IPS-NIHi11 (cell line): ENCODE measurements around the gene CAMTA1.

Source experiments
- DNase-seq: peaks from one replicate; pipeline ENCODE4 v3.0.0; 2012; ENCODE audit warnings: mixed read lengths, low spot score

Gene CAMTA1

GRCh38 chr1:6850537-6850936 is 65.3 kb downstream of the CAMTA1 start:
- no peak for DNase-seq

GRCh38 chr1:6852136-6852890 is 67.1 kb downstream of the CAMTA1 start:
- DNase-seq: no peak

DNA sequence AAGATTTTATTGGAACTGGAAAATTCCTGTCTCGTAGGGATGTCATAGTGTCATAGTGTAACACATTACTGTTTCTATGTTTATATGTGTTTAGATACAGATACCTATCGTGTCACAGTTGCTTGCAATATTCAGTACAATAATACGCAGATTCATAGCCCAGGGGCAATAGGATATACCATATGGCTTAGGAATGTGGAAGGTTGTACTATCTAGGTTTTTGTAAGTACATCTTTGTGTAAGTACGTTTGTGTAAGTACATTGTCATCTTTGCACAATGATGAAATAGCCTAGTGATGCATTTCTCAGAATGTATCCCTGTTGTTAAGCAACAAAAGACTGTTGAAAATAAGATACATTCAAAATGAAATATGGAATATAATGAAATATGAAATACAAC is 68.9 kb downstream of the CAMTA1 start:
- DNase-seq: no peak

DNA sequence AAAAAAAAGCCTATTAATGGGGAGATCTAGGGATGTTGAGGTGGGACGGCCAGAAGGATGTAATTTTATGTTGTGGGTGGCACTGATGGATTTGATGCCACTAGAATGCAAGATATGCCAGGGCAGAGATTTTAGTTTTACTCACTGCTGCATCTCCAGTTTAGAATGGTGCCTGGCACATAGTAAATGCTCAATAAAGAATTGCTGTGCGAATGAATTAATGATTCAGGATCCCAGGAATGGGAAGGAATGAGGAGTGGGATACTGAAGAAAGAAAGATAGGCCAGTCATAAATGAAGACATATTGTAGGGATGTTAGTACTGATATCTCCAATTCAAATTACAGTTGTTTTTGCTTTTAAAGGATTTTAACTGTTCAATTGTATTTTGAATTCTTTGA is 72.6 kb downstream of the CAMTA1 start:
- no peak for DNase-seq

GRCh38 chr1:6858596-6858995 is 73.3 kb downstream of the CAMTA1 start:
- no peak for DNase-seq

GRCh38 chr1:6859415-6860343 is 74.4 kb downstream of the CAMTA1 start:
- DNase-seq: no peak

DNA sequence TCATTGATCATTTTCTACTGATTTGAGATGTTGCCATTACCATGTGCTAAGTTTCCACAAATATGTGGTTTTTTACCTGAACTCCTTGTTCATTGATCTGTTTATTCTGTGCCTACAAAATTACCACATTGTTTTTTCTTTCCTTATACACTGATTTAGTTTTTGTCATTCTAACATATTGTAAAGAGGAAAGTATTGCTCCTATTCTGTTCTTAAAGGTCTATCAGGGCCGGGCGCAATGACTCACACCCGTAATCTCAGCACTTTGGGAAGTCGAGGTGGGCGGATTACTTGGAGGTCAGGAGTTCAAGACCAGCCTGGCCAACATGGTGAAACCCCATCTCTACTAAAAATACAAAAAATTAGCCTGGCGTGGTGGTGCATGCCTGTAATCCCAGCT is 75.1 kb downstream of the CAMTA1 start:
- DNase-seq: no peak

GRCh38 chr1:6861075-6861724 is 75.9 kb downstream of the CAMTA1 start:
- DNase-seq: no peak

GRCh38 chr1:6862906-6863305 is 77.7 kb downstream of the CAMTA1 start:
- DNase-seq: no peak

DNA sequence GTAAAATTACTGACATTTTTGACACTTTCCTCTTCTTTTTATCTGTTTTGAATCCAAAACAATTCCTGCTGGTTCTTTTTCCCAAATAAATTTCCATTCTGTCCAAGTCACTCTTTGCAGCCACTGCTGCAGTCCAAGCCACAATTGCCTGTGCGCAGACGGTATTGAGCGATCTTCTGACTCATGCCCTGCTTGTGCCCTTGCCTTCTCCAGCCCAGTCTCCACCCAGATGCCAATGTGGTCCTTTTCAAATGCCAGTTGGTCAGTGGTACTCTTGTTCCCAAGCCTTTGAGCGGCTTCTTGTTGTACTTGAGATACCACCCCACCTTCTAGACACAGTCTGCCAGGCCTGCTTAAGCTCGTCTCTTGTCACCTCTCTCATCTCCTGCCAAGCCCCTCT is 78.9 kb downstream of the CAMTA1 start:
- DNase-seq: no peak

DNA sequence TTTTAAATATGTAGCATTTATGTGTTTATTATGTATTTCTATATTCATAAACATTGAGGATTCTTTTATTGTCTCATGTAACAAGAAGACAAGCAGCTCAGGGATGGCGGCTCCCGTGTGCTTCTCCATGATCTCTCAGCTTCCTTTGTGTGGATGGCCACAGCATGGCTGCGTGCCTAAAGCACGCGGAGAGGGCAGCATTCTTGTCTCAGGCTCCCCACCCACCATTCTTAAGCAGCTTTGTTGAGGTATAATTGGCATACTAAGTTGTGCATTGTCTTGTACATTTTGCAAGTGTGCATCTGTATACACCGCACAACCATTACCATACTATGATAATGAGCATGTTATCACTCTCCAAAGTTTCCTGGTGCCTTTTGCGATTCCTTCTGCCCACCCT is 81.6 kb downstream of the CAMTA1 start:
- DNase-seq: no peak

DNA sequence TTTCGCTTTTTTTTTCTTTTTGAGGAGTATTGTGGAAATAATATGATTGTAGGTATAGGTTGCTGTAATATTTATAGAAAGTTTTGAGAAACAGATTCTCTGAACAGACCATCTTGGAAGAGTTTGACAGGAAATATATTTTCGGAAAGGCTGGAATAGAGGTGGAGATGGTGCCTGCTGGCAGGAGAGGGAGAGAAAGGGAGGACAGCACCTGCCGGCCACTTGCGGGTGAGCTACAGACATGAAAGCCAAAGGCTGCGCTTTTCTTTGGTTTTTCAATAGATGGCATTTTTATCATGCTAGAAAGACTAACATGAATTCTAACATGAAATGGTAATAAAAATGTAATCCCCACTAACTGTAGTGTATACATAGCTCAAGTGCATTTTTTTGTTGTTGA is 82.1 kb downstream of the CAMTA1 start:
- no peak for DNase-seq

- no peak for DNase-seq
Observed at GRCh38 chr1:6867729-6868659, 82.7 kb downstream of the CAMTA1 start.

DNA sequence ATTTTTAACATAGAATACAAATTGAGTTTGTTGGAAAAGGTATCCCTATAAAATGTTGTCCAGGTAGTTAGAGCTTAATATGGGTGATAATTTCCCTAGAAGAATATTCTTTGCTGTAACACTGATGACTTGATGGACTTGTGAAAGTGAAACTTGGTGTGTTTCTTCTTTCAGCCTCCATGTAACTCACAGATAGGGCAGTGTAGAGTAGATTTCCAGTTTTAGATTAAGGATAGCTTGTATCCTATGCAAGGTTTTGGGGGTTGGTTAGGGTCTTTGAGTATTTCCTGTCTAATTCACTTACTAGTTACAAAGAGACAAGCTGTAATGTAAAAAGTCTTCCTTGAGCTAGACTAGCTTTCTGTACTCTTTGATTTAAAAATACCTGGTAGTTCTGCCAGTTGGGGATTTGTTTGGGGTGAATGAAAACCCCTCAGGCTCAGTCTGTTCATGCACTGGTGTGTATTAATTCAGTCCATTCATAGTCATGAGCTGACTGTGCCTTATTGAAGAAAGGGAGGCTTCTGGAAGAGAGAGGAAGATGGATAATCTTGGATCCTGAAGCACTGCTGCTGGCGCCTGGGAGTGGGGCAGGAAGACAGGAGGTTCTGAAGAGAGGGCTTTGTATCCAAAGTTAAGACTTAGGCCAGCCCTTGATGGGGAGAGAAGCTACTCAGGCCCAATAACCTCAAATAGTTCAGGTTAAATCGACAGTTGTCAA is 83.6 kb downstream of the CAMTA1 start:
- DNase-seq: no peak

DNA sequence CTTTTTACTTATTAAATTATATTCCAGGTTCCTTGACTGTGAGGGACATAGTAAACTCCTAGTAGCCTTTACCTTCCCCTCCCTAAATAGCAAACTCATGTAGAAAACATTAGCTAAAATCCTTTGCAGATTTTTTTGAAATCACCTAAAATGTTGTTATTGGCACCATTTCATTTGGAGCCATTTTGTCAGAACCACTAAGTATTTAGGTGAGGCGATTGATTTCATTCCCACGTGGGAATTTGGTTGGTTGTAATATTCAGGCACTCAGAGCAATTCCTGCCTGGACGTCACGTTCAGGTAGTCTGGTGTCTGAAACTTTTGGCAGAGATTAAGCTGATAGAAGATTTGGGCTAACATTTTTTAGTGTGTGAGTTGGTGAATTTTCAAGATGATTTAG is 84.3 kb downstream of the CAMTA1 start:
- DNase-seq: no peak

- no peak for DNase-seq
Observed at GRCh38 chr1:6870086-6870485, 84.8 kb downstream of the CAMTA1 start.

DNA sequence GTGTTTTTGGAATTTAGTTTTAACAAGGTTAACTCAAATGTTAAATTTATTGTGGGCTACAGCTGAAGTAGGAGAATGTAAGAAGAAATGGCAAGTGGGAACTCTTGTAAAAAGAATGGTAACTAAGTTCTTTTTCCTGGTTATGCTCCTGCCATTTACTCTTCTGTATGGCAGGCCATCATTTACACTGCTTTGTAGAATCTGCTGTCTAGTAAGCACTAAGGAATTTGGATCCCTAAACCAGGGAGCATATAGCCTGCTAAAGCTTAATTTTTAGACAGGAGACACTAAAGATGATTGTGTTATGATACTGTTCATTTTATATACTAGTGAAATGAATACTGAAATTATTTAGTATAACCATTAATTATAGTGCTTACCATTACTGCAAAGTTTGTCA is 85.3 kb downstream of the CAMTA1 start:
- no peak for DNase-seq

GRCh38 chr1:6871300-6871972 is 86.2 kb downstream of the CAMTA1 start:
- DNase-seq: no peak

GRCh38 chr1:6872573-6873261 is 87.5 kb downstream of the CAMTA1 start:
- no peak for DNase-seq
